EL (cell line): ENCODE results near the gene JAKMIP2.
A peak's percentile ranks its signal among the peaks of the same experiment; 100 is the strongest.

ENCODE experiments used
- DNase-seq: peaks from one replicate; pipeline ENCODE4 v3.0.0-alpha.2; 2016

Gene JAKMIP2

DNA sequence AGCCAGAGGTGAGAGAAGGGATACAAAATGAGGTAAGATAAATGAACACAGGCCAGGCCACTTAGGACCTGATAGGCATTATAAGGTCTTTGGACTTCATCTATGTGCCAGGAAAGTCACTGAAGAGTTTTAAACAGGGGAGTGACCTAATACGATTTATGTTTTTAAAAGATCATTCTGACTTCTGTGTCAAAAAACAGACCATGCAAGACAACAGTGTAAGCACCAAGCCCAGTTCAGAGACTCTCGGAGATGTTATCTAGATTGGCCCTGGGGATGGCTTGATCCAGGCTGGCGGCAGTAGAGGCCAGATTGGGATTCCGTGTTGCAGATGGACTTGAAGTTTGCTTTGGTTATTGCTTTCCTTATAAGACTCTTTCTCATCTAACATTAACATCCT is 229.6 kb downstream of the JAKMIP2 start:
- DNase-seq, result no peak

- no peak for DNase-seq
Measured at GRCh38 chr5:147551677-147552076, 230.9 kb downstream of the JAKMIP2 start.

DNA sequence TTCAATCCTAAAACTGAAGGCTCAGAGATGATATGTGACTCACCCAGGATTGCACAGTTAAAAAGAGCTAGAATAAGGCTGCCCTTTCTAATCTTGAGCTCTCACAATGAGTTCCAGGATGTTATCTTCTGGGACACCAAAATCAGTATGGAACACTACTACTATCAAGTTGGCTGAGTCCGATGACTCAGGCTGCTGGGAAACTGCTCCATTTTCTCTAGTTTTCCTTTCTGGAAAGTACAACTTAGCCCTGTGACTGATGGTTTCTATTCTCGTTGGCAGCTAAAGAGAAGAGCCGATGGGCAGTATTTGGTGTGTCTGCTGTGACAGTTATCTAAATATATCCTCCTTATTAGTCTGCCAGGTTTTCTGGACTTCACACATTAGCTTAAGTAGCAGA is 234.8 kb downstream of the JAKMIP2 start:
- no peak for DNase-seq

DNA sequence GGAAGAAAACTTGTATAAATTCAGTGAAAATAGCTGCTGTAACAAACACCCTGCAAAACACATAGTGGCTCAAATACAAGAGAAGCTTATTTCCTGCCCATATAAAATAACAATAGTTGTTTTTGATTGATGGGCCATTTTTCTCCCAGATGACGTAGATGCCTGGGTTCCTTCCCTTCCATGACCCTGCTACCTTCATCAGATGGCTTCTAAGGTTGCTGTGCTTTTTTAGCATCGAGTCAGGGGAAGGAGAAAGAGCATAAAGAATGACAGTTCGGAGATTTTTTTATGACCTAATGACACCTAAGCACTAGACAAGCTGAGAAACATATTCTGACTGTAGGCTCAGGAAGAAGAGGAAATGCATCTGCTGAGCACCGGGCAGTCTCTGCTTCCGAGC is 238.0 kb downstream of the JAKMIP2 start:
- no peak for DNase-seq

DNA sequence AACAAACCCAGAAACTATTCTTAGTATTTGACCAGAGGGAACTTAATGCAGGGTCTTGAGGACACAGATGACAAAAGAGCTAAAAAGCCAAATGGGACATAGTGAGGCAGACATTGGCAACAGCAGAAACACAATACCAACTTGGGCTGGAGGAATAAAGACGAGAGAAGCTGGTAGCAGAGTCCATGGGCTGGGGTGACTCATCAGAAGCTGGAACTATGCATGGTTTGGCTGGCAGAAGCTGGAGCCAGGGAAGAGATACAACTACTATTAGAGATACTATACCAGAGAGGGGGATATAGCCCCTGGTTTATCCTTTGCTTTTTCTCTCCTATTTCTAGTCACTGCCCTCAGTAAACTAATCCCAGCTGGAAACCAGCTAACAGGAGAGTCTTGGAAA is 243.5 kb downstream of the JAKMIP2 start:
- DNase-seq, result peak; percentile 60

DNA sequence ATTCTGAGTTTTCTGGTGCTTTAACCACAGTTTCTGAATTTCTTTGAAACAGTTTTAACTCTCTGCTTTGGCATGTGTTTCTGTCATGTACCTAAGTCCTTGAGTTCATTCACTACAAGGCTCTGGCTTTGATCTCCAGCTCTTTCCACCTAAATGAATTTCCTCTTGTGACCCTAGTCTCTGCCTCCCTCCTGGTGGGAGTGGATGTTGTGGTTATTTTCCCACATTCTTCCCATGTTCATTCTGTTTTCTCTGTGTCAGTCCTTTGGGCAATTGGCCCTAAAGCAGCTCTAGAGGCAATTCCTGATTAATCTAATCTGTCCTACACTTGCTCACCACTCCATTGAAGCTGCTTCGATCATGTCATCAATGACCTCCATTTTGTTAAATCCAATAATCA is 244.3 kb downstream of the JAKMIP2 start:
- DNase-seq, result peak; percentile 23
